NCI-H1694 (cell line): ENCODE data around the gene MEIKIN.

Source experiments
- DNase-seq: peaks from one replicate; lab custom pipeline; 2025; lab: John Stamatoyannopoulos, UW

The MEIKIN gene, protein sequence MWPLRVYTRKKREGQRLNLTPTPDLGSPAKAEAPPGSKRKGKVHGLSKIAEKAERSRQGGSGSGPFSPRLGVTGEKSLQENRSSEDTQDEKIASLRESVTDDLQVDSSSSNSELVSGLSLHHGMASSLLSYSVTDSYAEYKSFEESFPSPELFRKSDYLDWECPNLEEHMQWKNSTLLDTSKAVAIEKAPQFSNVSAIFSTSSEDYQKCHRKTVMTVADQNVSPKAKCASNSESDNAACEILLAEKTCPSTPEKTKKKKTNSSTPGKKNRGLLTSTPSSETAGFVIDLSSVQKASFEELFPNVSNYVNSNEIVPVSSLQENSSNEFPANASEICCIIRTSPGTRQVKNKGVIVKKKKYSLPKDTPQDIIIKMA

DNA sequence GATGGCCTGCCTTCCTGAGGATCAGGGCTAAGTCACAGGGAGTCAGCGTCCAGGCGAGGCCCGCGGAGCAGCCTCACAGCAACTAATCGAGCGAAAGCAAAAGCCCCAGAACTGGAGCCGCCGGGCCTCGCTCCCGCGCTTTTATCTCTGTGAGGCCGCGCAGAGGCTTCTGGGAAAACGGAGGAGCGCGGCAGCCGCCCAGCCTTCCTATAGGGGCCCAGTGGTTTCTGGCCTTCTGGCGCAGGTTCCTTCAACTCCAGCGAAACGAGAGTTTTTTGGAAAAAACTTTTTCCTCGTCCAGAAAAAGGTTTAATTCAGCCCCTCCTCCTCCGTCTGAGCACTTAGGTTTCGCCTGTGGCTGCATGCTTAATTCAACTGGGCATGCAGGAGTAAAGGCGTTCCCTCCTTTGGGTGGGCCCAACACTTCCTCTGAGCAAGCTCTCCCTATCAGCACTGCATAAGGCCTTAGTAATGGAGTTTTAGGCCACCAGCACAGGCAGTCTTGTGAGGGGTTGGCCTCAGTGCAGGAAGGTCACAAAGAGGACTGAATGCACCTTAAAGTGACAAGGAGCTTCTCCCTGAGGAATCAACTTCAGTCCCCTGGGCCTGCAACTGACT is at the start of gene MEIKIN:
Gene MEIKIN (minus strand): TSS at position 113 of the 618 bp plus-strand sequence. CDS start 158 bp downstream, outside the sequence.
- DNase-seq = no peak

DNA sequence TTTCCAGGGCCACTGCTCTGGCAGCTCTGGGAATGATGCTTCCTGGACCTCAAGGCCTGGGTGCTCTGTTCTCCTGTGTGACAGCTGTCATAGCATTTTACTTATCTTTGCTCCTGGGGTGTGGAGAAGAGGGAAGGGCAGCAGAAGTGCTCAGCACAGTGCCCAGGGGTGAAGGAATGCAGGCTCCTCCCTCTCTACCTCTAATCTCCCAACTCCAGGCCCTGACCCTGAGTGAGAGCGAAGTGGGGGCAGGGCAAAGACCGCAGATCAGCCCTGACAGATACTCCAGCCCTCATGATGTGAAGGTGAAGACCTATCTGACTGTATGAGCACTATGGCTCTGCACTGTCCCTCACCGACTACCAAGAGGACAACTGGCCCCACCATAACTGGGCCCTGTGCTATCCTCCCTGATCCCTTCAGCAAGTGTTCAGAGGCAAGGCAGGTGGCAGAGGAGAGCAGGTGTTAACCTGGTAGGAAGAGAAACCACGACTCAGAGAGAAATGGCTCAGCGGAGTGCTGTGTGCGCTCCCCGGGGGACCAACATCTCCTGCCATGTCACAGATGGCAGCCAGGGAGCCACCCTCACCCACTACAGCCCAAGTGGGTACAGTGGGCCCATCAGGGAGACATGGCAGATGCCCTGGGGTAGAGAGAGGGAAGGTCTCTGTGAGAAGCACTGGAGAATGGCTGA is 49.2 kb upstream of the MEIKIN start:
- no peak for DNase-seq

- no peak for DNase-seq
Measured at GRCh38 chr5:131994090-131994489, 48.6 kb upstream of the MEIKIN start.

GRCh38 chr5:131993676-131994075 is 48.2 kb upstream of the MEIKIN start:
- no peak for DNase-seq

DNA sequence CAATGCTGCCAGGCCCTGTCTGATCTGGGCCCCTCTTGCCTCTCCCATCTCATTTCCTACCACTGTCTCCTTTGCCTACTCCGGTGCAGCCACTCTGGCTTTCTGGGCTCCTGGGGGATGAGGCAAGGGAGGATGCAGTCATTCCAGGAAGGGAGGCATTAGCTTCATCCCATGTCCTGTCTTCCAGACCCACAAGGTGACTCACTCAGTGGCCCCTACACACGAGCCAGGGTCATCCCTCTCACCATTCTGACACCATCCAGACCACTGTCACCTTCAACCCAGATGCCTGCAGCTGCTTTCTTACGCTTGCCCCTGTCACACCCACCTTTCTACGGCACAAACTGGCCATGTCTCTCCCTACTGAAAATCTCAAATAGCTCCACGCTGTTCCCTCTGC is 46.9 kb upstream of the MEIKIN start:
- DNase-seq = no peak

DNA sequence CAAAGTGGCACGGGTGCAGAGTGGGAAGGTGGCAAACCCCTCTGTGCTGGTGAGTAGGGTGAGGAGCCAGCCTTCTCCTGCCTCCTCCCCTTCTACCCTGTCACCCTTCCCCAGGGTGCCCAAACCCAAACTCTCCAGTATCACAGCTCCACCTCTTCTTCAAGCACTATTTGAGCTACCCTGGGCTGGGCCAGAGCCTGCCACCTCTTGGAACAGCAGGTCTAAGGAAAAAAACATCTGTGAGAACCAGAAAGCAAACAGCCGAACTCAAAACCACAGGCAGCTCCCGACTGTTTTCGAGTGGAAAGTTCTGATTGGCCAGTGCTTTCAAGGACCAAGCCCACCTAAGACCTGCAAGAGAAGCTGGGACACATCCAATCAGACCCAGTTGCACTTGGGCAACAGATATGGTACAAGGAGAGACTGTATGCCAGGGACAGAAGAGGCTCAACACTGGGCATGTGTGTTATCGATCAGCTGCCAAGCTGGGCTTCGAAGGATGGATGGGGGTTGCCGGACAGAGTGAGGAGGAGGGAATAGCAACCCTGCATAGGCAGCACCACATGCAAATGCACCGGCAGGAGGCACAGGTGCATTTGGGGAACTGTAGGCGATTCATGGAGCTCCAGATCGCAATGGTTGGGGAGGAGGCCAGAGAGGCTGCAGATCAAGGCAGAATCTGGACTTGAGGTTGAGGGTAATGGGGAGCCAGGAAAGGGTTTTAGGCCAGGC is 46.3 kb upstream of the MEIKIN start:
- no peak for DNase-seq

DNA sequence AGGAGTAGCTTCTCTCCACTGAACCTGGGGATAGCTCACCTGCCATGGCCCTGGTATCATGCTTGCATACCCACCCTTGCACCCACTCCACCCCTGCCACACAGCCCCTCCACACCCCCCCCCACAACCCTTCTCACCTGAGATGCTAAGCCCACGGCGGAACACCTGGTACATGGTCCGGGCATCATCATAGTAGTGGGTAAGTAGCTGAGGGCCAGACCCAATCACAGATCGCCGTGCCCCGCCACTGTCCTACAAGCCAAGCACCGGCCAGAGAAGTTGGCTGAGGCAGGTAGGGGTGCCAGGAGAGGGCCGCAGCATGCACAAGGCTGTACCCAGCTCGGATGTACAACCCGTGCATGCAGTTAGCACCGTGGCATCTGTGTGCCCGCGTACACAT is 45.3 kb upstream of the MEIKIN start:
- no peak for DNase-seq

DNA sequence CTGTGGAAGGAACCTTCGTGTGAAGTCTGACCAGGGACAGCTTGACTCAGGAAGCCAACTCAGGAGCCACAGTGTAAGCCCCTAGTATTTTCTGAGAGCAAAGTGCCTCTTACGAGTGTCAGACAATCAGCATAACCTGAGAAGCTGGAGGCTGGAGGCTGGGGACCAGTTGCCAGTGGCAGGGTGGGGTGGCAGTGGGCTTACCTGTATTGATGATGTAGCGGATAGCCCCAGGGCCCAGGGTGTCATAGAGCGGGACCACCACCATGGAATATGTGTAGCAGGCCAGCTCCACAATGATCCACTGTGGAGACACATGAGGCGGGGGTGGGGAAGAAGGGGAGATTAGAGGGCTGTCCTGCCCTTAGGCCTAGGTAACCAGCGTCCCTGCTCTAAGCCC is 43.1 kb upstream of the MEIKIN start:
- DNase-seq = no peak

- no peak for DNase-seq
Measured at GRCh38 chr5:131987251-131987650, 41.8 kb upstream of the MEIKIN start.

- no peak for DNase-seq
Measured at GRCh38 chr5:131986161-131986912, 40.9 kb upstream of the MEIKIN start.

GRCh38 chr5:131984956-131985665 is 39.6 kb upstream of the MEIKIN start:
- no peak for DNase-seq

DNA sequence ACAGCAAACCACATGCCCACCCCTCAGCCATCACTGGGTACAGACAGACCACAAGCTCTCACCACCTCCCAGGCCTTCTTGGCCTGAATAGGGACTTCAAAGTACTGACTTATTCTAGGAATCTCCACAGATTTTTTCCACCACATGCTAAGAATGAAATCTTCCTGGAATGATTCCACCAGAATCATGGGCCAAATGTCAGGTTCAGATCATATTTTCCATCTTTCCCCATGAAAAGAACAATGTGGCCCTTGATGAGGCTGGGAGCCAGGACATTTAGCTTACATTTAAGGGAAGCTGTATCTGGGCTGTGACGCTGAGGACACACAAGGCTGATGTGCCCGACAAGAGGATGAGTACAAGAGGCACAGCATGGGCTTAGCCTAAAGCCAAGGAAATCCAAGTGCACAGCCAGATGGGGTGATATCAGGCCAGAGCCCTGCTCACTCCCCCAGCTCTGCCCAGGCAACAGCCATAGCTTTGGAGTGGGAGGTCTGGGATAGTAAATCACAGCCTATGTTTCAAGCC is 37.8 kb upstream of the MEIKIN start:
- no peak for DNase-seq

DNA sequence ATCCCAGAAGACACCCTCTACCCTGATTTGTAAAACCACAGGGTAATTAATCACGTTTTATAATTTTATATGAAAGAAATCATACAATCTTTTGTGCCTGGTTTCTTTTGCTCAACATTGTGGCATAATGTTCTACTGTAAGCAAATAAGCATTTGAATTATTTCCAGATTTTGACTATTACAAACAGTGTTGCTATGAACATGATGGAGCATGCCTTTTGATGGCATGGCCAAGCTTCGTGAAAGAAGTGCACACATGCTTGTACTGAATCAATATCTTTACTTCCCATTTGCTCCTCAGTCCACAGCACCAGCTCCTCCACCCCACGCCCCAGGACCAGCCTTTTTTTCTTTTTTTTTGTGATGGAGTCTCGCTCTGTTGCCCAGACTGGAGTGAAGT is 36.1 kb upstream of the MEIKIN start:
- no peak for DNase-seq

DNA sequence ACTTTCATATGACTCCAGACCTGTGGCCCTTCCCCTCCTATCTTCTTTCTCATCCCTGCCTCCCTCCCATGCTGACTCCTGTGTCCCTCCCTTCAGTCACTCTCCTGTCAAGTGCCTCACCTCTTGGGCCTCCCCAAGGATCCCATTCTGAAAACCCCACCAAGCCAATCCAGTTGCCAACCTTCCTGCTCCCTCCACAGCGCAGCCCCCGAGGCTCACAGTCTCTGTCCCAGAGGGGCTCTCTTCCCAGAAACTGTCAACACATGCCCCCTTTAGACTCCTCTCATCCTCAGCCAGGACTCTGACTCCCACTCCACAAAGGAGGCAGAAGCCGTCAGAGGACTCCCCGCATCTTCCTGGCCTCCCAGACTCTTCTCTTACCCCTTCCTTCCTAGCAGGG is 35.2 kb upstream of the MEIKIN start:
- no peak for DNase-seq

- no peak for DNase-seq
Measured at GRCh38 chr5:131979816-131980215, 34.4 kb upstream of the MEIKIN start.

DNA sequence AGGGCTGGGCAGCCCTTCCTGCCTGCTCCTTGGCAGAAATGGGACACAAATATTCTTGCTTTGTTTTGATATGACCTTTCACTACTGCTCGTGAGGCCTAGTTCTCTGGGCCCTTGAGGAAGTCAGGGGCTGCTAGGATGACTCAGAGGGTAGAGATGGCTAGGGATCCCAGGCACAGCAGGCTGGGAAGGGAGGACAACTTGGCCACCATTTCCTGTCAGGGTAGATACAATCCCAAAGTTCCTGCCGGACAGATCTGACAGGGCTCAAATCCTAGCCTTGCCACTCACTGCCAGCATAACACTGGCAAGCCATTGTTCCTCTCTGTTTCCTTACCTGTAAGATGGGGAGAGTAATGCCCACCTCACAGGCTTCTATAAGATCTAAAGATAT is 31.7 kb upstream of the MEIKIN start:
- no peak for DNase-seq

- DNase-seq = no peak
Measured at GRCh38 chr5:131976414-131977211, 31.1 kb upstream of the MEIKIN start.

- DNase-seq = no peak
Measured at GRCh38 chr5:131974956-131975726, 29.7 kb upstream of the MEIKIN start.

DNA sequence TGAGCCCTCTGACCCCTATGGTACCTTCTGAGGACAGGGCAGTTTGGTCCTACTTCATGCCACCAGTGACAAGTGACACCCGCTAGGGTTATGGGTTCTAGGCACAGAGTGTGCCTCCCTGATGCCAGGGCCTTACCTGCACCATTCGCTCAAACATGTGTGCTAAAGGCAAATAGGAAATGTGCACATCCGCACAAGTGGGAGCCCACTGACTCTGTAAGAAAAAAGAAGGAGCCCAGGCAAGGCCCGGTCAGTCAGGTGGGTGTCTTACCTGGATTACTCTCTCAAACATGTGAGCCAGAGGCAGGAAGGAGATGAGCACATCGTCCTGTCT is 29.1 kb upstream of the MEIKIN start:
- no peak for DNase-seq
